IMR-90 (cell line): ENCODE results near the gene CSNK1D.

Experiments
- FOS ChIP-seq: fragments of 150-350 bp; IDR thresholded peaks from 2 replicates; pipeline ENCODE4 v1.6.1; 2016; ENCODE audit warnings: low read depth, low read length
- MAZ ChIP-seq: IDR thresholded peaks from 2 replicates; pipeline ENCODE4 v1.6.1; 2012; ENCODE audit warnings: low read depth, mild to moderate bottlenecking, low read length, improper control_type of control experiment, moderate library complexity, borderline replicate concordance
- POLR2A ChIP-seq: IDR thresholded peaks from 2 replicates; pipeline ENCODE4 v1.6.1; 2012; ENCODE audit warnings: mild to moderate bottlenecking, low read depth, low read length
- RAD21 ChIP-seq: IDR thresholded peaks from 2 replicates; pipeline ENCODE4 v1.6.1; 2012; ENCODE audit warnings: low read length, improper control_type of control experiment
- TF ChIP-seq, protein P1 (sequence below): conservative IDR thresholded peaks from 2 replicates; pipeline ENCODE4 v1.5.1; 2012; ENCODE audit warnings: mild to moderate bottlenecking, low read depth, low read length, improper control_type of control experiment

DNA sequence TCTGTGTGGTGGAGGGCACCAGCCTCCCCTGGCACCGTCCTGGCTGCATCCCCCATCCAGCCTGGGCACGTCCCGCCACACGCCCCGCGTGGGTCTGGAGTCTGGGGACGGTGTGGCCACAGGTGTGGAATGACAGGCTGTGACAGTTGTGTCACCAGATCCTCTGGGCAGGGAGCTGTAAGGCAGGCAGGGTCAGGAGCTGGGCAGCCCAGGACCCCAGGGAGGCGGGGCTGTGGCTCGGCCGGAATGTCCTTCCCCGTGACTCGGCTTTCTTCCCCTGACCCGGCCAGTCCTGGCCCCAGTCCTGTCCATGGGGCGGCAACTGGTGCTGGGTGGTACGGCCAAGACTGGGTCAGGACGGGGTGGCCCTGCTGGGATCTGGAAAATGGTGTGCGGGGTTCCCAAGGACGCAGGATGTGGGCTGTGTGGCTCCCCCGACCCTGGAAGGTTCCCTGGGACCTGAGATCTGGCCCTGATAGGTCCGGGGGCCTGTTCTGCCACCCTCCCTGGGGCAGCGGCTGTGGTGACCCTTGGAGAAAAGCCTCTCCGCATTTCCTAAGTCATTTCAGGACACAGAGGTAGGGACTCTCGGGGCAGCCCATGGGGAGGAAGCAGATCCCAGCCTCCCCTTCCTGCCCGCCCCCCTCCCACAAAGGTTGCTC is 48.0 kb downstream of the CSNK1D start:
- TF ChIP-seq, protein P1, sequence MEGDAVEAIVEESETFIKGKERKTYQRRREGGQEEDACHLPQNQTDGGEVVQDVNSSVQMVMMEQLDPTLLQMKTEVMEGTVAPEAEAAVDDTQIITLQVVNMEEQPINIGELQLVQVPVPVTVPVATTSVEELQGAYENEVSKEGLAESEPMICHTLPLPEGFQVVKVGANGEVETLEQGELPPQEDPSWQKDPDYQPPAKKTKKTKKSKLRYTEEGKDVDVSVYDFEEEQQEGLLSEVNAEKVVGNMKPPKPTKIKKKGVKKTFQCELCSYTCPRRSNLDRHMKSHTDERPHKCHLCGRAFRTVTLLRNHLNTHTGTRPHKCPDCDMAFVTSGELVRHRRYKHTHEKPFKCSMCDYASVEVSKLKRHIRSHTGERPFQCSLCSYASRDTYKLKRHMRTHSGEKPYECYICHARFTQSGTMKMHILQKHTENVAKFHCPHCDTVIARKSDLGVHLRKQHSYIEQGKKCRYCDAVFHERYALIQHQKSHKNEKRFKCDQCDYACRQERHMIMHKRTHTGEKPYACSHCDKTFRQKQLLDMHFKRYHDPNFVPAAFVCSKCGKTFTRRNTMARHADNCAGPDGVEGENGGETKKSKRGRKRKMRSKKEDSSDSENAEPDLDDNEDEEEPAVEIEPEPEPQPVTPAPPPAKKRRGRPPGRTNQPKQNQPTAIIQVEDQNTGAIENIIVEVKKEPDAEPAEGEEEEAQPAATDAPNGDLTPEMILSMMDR, result no peak
- no peak for TF ChIP-seq FOS
- TF ChIP-seq MAZ, result no peak
- no peak for TF ChIP-seq POLR2A
- no peak for TF ChIP-seq RAD21
